Memory B cell (primary cell): ENCODE measurements around the gene FIG4.
"Not testable (repeated sequence)": the region's sequence is repeated elsewhere in the genome, so short reads cannot be mapped to it uniquely, and the experiment has no call there.

Experiments
- ATAC-seq: fragments of 150-1000 bp; cut with Tn5 transposase; 2 replicates; pipeline ENCODE4 v1.10.0; 2021; ENCODE audit warnings: low read depth, mild to moderate bottlenecking, moderate library complexity
- DNase-seq, 2 donors: peaks; one replicate each; pipeline ENCODE4 v3.0.0; 2022; ENCODE audit warnings: low spot score in 2 of 2
- H3K27ac Mint-ChIP-seq: one replicate; pipeline ENCODE4 v1.8.0; 2022; ENCODE audit warnings: mild to moderate bottlenecking, moderate library complexity, mixed read lengths
- H3K27me3 Mint-ChIP-seq: one replicate; pipeline ENCODE4 v1.8.0; 2022; ENCODE audit warnings: mixed read lengths
- H3K36me3 Mint-ChIP-seq: one replicate; pipeline ENCODE4 v1.8.0; 2022; ENCODE audit warnings: mild to moderate bottlenecking, mixed read lengths
- H3K4me1 Mint-ChIP-seq: one replicate; pipeline ENCODE4 v1.8.0; 2022; ENCODE audit warnings: mixed read lengths
- H3K4me3 Mint-ChIP-seq: one replicate; pipeline ENCODE4 v1.8.0; 2022; ENCODE audit warnings: mild to moderate bottlenecking, moderate library complexity, mixed read lengths
- H3K9me3 Mint-ChIP-seq: one replicate; pipeline ENCODE4 v1.8.0; 2022; ENCODE audit warnings: mixed read lengths

FIG4 gene

DNA sequence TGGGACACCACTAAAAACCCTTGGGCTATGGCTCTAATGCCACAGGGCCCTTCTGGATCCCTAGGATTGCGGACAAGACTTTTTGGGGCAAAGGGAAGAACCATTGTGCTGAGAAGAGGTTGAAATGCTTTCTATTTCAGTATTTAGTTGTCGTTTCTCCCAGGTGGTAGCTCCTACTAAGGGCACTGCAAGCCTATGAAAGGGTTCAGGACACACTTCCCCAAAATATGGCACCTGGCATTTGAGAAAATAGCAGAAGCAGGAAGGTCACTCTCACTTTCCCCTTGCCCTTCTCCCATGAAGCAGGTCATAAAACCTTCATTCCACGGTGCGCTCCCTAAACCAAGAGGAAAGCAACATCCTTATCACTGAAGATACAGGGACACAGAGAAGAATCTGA lies 161.6 kb downstream of the FIG4 start:
- Mint-ChIP-seq H3K36me3 (no peaks in the 10 kb centered on the region), H3K4me3 (no peak overlapping the region), H3K4me1 (no peaks in the 10 kb centered on the region), H3K27me3 (no peaks in the 10 kb centered on the region), H3K9me3 (no peaks in the 10 kb centered on the region), H3K27ac (no peak overlapping the region)
- DNase-seq (no peak), ATAC-seq (no peak)

DNA sequence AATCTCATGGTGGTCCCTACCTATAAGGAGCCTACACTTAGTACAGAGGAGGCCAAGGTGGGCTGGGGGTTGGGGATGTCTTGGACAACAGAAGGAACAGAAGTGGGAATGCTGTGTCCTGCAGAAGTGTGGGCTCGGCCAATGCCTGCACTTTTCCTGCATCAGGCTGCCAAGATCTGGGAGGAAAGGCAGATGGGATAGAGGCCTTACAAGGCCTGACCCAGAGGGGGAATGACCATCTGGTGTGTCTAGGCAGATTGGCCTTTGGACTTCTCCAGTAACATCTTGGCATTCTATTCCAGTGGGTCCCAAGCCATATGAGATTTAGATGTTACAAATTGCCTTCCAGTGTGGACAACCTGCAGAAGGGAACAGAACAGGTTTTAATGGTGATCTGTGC lies 162.3 kb downstream of the FIG4 start:
- ATAC-seq (no peak), DNase-seq (no peak)
- no peaks in the 10 kb centered on the region for H3K4me1 Mint-ChIP-seq
- no peaks in the 10 kb centered on the region for H3K27me3 Mint-ChIP-seq
- no peaks in the 10 kb centered on the region for H3K9me3 Mint-ChIP-seq
- H3K27ac Mint-ChIP-seq: no peak overlapping the region
- H3K4me3 Mint-ChIP-seq: no peak overlapping the region
- no peaks in the 10 kb centered on the region for H3K36me3 Mint-ChIP-seq

DNA sequence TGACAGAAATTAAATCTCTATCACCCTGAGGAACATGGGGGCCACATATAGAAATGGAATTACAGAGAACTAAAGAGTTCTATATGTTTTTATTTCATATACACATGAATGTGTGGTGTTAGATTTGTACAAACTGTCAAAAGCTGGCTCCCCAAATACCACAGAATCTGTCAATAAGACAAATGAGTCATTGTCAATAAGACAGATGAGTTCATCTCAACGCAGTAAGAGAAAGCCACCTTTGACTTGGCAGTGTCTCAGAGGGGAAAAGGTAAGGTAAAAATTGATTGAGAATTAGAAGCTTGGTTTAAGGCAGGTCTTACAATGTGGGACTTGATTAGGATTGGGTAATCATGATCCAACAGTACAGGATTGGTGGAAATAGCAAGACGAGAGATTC lies 162.9 kb downstream of the FIG4 start:
- H3K4me1 Mint-ChIP-seq: no peaks in the 10 kb centered on the region
- no peak overlapping the region for H3K4me3 Mint-ChIP-seq
- H3K27me3 Mint-ChIP-seq: no peaks in the 10 kb centered on the region
- ATAC-seq (no peak), DNase-seq (no peak)
- no peak overlapping the region for H3K27ac Mint-ChIP-seq
- H3K9me3 Mint-ChIP-seq: no peaks in the 10 kb centered on the region
- no peaks in the 10 kb centered on the region for H3K36me3 Mint-ChIP-seq

DNA sequence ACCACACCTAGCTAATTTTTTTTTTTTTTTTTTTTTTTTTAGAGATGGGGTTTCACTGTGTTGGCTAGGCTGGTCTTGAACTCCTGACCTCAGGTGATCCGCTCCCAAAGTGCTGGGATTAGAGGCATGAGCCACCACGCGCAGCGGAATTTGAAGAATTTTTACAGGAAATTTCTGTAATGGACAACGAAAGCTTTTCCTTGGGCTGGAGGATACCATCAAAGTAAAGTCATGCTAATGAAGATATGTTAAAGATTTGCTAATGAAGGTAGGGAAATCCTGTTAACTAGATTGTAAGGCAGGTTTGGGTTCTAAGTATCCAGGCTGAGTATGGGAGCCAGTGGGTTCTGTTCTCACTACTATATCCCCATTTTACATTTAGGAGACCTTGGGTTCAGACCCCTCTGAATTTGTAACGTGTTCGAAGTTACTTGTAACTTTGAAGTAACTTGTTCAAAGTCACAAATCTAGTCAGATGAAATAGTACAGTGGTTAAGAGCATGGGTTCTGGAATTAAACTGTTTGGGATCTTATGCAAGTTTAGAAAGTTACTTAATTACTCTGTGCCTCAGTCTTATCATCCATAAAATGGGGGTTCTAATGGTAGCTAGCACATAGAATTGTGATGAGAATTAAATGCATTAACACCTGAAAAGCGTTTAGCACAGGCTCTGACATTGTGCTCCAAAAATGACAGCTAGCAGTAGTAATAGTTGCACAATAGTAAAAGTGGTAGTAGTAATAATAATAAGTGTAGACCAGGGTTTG lies 163.6 kb downstream of the FIG4 start:
- H3K36me3 Mint-ChIP-seq: no peaks in the 10 kb centered on the region
- H3K27me3 Mint-ChIP-seq: peaks cover 2% of the 10 kb centered on the region
- ATAC-seq (no peak), DNase-seq (no peak)
- no peaks in the 10 kb centered on the region for H3K9me3 Mint-ChIP-seq
- no peak overlapping the region for H3K27ac Mint-ChIP-seq
- H3K4me1 Mint-ChIP-seq: no peaks in the 10 kb centered on the region
- no peak overlapping the region for H3K4me3 Mint-ChIP-seq

DNA sequence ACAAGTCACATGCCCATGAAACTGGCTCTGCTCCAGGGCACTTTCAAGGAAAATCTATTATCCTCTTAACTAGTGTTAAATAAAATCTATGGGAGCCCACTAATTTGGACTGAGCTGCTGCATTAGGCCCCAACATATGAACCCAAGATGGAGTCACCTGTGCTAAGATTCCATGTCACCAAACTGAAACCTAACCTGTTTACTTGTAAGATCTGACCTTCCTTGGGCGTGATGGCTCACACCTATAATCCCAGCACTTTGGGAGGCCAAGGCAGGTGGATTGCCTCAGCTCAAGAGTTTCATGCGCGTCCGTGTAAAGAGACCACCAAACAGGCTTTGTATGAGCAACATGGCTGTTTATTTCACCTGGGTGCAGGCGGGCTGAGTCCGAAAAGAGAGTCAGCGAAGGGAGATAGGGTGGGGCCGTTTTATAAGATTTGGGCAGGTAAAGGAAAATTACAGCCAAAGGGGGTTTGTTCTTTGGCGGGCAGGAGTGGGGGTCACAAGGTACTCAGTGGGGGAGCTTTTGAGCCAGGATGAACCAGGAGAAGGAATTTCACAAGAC lies 164.5 kb downstream of the FIG4 start:
- DNase-seq, H3K27ac Mint-ChIP-seq, H3K36me3 Mint-ChIP-seq, H3K9me3 Mint-ChIP-seq, H3K4me3 Mint-ChIP-seq, H3K27me3 Mint-ChIP-seq, ATAC-seq, H3K4me1 Mint-ChIP-seq: not testable (repeated sequence)

DNA sequence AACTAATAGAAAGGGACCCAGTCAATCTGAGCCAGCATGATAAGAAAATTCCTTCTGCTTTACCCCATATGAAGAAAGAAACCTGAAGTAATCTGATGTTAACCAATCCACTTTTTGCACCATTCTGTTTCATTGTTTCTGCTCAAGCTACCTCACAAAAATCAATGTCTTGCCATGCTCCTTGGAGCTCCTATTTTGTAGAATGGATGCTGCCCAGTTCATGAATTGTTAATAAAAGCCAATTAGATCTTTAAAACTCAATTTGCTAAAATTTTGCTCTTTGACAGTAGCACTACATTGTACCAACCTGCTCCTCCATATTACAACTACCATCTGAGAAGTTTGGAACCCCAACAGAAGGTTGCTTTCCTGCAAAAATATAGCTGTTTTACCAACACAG lies 170.8 kb downstream of the FIG4 start:
- Mint-ChIP-seq H3K27ac (no peak overlapping the region), H3K36me3 (no peaks in the 10 kb centered on the region), H3K4me1 (no peaks in the 10 kb centered on the region), H3K27me3 (peaks cover 6% of the 10 kb centered on the region), H3K4me3 (no peak overlapping the region), H3K9me3 (peaks cover 6% of the 10 kb centered on the region)
- no peak for DNase-seq
- ATAC-seq: no peak

DNA sequence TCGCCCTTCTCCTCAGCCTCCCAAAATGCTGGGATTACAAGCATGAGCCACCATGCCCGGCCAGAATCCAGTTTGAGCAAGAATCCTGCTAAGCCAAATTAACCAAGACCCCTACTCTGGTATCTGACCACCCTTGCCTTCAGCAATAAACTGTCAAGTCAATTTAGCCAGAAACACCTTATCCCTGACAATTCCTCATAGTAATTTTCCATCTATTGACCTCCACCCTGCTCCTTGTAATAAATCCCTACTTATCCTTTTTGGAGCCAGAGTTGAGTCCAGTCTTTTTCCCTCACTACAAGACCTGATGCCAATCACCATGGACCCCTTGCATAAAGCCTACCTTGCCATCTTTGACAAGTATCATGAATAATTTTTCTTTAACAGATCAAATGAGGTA lies 173.0 kb downstream of the FIG4 start:
- Mint-ChIP-seq H3K4me3 (no peak overlapping the region), H3K4me1 (no peaks in the 10 kb centered on the region), H3K27me3 (peaks cover 6% of the 10 kb centered on the region), H3K27ac (no peak overlapping the region), H3K9me3 (peaks cover 6% of the 10 kb centered on the region), H3K36me3 (no peaks in the 10 kb centered on the region)
- DNase-seq (no peak), ATAC-seq (no peak)

DNA sequence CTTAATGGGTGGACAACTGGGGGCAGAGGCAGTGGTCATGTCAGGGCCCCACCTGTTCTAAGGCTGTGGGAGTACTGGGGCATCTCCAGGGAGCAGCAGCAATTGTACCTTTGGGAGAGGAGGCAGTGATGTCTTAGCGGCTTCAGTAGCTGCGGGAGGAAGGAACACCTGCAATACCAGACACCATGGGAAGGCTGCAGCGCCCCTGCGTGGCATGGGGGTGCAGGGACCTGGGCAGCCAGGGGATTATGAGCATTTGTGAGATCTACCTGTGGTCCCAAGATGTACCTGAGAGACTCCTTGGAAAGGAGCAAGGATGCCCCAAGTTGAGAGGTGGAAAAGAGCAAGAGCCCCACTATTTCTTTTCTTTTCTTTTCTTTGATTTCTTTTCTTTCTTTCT lies 174.9 kb downstream of the FIG4 start:
- Mint-ChIP-seq H3K27me3 (no peaks in the 10 kb centered on the region), H3K4me3 (no peak overlapping the region), H3K36me3 (no peaks in the 10 kb centered on the region), H3K27ac (no peak overlapping the region), H3K4me1 (no peaks in the 10 kb centered on the region), H3K9me3 (no peaks in the 10 kb centered on the region)
- DNase-seq (no peak), ATAC-seq (no peak)

DNA sequence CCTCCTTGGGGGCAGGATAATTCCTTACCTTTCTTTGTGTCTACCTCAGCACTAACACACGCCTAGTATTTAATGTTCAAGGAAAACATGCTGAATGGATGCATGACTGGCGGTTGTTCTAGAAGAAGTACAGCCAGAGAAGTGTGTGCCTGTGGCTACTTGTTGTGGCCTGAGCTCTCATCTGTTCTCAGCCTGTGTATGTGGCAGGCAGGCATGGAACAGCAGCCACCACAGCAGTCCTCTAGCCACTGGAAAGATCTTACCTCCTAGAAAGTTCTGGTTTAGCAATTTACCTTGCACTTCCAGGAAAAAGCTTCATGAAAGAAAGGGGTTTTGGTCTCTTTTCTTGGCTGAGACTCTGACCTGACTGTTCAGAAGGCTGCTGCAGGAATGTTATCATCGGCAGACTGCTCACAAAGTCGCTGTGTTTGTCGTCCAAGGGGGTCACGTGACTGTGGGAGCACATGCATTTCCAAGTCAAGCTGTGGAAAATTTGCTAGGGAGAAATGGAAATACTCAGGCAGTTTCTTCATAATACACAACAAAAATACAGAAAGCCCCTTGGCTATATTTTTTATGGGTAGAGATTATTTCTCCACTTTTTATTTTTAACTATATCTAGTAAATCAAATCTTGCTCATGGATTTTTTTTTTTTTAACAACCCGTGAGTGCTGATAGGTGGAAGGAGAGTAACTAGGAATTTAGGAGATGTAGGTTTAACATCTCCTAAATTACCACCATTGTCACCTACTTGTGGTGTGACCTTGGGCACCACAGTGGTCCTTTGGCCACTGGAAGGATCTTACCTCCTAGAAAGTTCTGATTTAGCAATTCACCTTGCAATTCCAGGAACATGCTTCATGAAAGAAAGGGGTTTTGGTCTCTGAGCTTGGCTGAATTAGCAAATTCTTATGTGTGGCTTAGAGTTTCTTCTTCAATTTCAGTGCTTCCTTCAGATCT lies 176.2 kb downstream of the FIG4 start:
- Mint-ChIP-seq H3K27ac (no peak overlapping the region), H3K36me3 (no peaks in the 10 kb centered on the region), H3K4me3 (no peak overlapping the region), H3K4me1 (no peaks in the 10 kb centered on the region), H3K27me3 (no peaks in the 10 kb centered on the region), H3K9me3 (no peaks in the 10 kb centered on the region)
- DNase-seq (no peak), ATAC-seq (no peak)

DNA sequence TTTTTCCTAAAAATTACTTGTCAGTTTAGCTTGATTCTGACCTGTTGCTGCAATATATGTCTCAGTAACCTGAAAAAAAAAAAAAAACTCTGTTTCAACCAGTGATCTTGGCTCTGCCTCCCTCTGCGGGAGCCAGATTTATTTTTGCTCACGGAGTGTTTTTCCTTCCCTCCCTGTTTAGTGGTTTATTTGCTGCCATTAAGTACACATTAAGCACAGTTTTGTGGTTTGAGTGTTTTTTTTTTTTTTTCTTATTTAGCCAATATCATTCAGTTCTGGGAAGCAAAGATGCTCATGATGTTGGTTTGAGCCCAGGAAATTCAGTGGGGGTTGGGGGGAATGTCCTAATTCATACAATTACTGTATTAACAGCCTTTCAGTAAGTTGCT lies 176.9 kb downstream of the FIG4 start:
- no peak overlapping the region for H3K27ac Mint-ChIP-seq
- no peaks in the 10 kb centered on the region for H3K36me3 Mint-ChIP-seq
- no peaks in the 10 kb centered on the region for H3K9me3 Mint-ChIP-seq
- no peak for ATAC-seq
- DNase-seq: no peak
- no peak overlapping the region for H3K4me3 Mint-ChIP-seq
- no peaks in the 10 kb centered on the region for H3K4me1 Mint-ChIP-seq
- no peaks in the 10 kb centered on the region for H3K27me3 Mint-ChIP-seq

DNA sequence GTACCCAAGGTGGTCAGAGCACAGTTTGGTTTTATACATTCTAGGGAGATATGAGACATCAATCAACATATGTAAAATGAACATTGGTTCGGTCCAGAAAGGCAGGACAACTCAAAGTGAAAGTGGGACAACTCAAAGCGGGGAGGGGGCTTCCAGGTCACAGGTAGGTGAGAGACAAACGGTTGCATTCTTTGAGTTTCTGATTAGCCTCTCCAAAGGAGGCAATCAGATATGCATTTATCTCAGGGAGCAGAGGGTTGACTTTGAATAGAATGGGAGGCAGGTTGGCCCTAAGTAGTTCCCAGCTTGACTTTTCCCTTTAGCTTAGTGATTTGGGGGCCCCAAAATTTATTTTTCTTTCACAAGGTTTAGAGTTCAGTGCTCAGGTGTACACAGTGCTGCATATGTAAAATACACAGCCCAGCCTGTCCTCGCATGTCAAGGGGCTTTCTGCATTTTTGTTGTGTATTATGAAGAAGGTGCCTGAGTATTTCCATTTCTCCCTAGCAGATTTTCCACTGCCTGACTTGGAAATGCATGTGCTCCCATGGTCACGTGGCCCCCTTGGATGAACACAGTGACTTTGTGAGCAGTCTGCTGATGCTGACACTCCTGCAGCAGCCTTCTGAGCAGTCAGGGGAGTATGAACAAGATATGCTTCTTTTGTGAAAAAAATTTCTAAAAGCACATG lies 178.4 kb downstream of the FIG4 start:
- H3K27ac Mint-ChIP-seq, H3K36me3 Mint-ChIP-seq, DNase-seq, H3K9me3 Mint-ChIP-seq, ATAC-seq, H3K4me1 Mint-ChIP-seq, H3K4me3 Mint-ChIP-seq, H3K27me3 Mint-ChIP-seq: not testable (repeated sequence)

DNA sequence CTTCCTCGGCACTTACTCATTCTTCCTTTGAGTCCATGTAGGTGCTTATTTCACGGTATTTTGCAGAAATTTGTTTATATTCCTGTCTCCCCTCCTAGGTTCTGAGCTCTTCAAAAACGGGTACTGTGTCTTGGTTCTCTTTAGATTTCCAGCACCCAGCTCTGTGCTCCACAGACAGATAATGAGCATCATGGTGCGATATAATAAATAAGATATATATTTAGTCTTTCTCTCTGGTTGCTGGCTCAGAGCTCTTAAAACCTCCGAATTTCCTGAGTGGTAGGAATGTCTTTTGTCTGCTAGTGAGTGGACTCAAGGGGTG lies 179.0 kb downstream of the FIG4 start:
- no peak for ATAC-seq
- Mint-ChIP-seq H3K4me3 (no peak overlapping the region), H3K27me3 (peaks cover 1% of the 10 kb centered on the region), H3K27ac (no peak overlapping the region), H3K36me3 (no peaks in the 10 kb centered on the region), H3K4me1 (peaks cover 3% of the 10 kb centered on the region), H3K9me3 (no peaks in the 10 kb centered on the region)
- no peak for DNase-seq

DNA sequence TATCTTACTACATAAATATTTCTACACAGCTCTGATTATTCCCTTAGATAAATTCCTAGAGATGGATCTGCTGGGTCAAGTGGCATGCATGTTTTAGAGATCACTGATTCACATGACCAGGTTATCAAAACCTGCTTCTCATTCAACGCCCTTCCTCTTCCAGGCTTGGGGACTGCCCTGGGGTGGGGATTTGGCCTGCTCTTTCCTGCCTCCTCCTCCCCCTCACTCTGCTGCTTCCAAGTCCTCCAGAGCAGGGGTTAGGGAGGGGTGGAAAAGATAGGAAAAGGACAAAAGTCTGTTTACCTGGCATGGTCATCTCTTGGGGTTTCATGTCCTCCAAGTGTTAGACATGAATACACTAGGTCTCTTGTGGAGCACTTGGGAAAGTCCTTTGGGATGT lies 181.5 kb downstream of the FIG4 start:
- no peaks in the 10 kb centered on the region for H3K36me3 Mint-ChIP-seq
- peaks cover 1% of the 10 kb centered on the region for H3K27me3 Mint-ChIP-seq
- H3K4me3 Mint-ChIP-seq: no peak overlapping the region
- no peaks in the 10 kb centered on the region for H3K9me3 Mint-ChIP-seq
- no peak for ATAC-seq
- no peak overlapping the region for H3K27ac Mint-ChIP-seq
- no peak for DNase-seq
- peaks cover 3% of the 10 kb centered on the region for H3K4me1 Mint-ChIP-seq

DNA sequence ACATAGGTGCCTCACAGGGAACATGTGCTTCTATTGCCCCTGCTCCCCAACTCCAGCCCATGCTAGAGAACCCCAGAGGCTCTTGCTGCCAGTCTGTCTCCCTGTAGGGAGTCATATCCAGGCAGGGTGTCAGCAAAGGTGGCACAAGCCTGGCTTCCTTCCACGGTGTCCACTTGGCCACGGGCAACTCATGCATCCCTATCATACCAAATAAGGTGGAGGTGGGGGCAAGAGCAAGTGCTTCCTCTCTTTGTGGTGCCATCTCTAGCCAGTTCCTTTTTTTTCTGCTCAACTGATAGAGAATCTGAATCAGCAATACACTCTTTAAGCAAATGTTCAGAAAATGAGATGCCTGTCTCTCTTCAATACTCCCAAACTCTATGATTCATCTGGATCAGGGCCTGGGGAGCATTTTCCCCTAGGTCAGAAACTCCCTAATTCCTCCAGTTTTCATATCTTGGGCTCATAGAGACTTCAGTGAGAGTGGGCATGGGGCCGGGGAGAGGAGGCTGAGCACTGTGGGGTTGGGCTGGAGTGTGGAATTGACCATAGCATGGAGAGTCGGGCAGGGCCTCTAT lies 182.0 kb downstream of the FIG4 start:
- Mint-ChIP-seq H3K4me1 (peaks cover 3% of the 10 kb centered on the region), H3K9me3 (no peaks in the 10 kb centered on the region), H3K4me3 (no peak overlapping the region), H3K27ac (no peak overlapping the region), H3K36me3 (no peaks in the 10 kb centered on the region), H3K27me3 (peaks cover 1% of the 10 kb centered on the region)
- ATAC-seq (peak; percentile 49), DNase-seq (no peak)
